ENCODE results near the gene TSPAN18. TPM values are rescaled to one million over a fixed set of nuclear protein-coding genes. Genes with fewer than 3 reads are reported as not detected.

The TSPAN18 gene
- total and polyA plus RNA-seq, 10 of the 15 experiments (the other 5 are each of a cell fraction or from before 2014, with no cell fraction given), result 0.02 to 0.77 (median 0.13) TPM; not detected in 1

GRCh38 chr11:44943696-44944095 is 216.9 kb downstream of the TSPAN18 start:
- in situ Hi-C loops (cut with MboI), result loop anchor here (25.0 kb wide), 1 partner anchor 394 kb away; no protein-coding TSS in a partner anchor
- TF ChIP-seq DPF2 (IDR thresholded peaks at IDR 0.05) (no peak), IRF5 (IDR thresholded peaks at IDR 0.05; ENCODE audit: borderline replicate concordance) (no peak), EP300 (IDR thresholded peaks at IDR 0.05; ENCODE audit: borderline replicate concordance in 1 of 2, control insufficient read depth in 1 of 2, low read depth in 2 of 2, low read length in 2 of 2) (no peak), CBFB (IDR thresholded peaks at IDR 0.05; ENCODE audit: low read depth) (no peak), RB1 (IDR thresholded peaks at IDR 0.05; ENCODE audit: borderline replicate concordance) (no peak), TCF3 (IDR thresholded peaks at IDR 0.05; ENCODE audit: borderline replicate concordance, insufficient read depth, low read depth, low read length) (no peak), MTA2 (IDR thresholded peaks at IDR 0.05; ENCODE audit: low read depth) (no peak), RCOR1 (conservative IDR thresholded peaks at IDR 0.05; ENCODE audit: low read depth, low read length) (no peak), GABPA (IDR thresholded peaks at IDR 0.05; ENCODE audit: low read depth) (no peak), ZNF274 (IDR thresholded peaks at IDR 0.05; ENCODE audit: insufficient read depth, insufficient read length) (no peak), ZBTB11 (CRISPR knock-in tag; IDR thresholded peaks at IDR 0.05) (no peak), POU2F2 (IDR thresholded peaks at IDR 0.05; ENCODE audit: borderline replicate concordance, low read depth, low read length) (no peak), POLR2AphosphoS2 (IDR thresholded peaks at IDR 0.05; ENCODE audit: low read depth, low read length) (no peak), PAX8 (IDR thresholded peaks at IDR 0.05) (no peak), PML (IDR thresholded peaks at IDR 0.05; ENCODE audit: low read length) (no peak), EED (IDR thresholded peaks at IDR 0.05; ENCODE audit: low read depth) (no peak), NBN (IDR thresholded peaks at IDR 0.05) (no peak)
- TF ChIP-seq, protein P1, sequence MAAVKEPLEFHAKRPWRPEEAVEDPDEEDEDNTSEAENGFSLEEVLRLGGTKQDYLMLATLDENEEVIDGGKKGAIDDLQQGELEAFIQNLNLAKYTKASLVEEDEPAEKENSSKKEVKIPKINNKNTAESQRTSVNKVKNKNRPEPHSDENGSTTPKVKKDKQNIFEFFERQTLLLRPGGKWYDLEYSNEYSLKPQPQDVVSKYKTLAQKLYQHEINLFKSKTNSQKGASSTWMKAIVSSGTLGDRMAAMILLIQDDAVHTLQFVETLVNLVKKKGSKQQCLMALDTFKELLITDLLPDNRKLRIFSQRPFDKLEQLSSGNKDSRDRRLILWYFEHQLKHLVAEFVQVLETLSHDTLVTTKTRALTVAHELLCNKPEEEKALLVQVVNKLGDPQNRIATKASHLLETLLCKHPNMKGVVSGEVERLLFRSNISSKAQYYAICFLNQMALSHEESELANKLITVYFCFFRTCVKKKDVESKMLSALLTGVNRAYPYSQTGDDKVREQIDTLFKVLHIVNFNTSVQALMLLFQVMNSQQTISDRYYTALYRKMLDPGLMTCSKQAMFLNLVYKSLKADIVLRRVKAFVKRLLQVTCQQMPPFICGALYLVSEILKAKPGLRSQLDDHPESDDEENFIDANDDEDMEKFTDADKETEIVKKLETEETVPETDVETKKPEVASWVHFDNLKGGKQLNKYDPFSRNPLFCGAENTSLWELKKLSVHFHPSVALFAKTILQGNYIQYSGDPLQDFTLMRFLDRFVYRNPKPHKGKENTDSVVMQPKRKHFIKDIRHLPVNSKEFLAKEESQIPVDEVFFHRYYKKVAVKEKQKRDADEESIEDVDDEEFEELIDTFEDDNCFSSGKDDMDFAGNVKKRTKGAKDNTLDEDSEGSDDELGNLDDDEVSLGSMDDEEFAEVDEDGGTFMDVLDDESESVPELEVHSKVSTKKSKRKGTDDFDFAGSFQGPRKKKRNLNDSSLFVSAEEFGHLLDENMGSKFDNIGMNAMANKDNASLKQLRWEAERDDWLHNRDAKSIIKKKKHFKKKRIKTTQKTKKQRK (IDR thresholded peaks at IDR 0.05; ENCODE audit: low read depth, low read length), result no peak

More at GRCh38 chr11:44943696-44944095, 216.9 kb downstream of the TSPAN18 start:
- RAD21 ChIA-PET (ENCODE audit: unreplicated experiment), result interaction anchor here (1.0 kb wide), 1 partner anchor 162 kb away, joined by 4 read pairs; no protein-coding TSS in a partner anchor
- no peak overlapping the region for H3K4me3 ChIP-seq
- 21% methylated on average over 7 of the region's 7 CpGs for WGBS (ENCODE audit: insufficient coverage, insufficient replicate concordance, low lambda C conversion rate, missing lambda C conversion rate)
- 0 out of 2 replicates have a peak, but pooled peaks cover 2% of the 10 kb centered on the region for H4K20me1 ChIP-seq (ENCODE audit: control insufficient read depth, insufficient read depth)
- H3K27ac ChIP-seq (ENCODE audit: control insufficient read depth, insufficient read depth), result no peak overlapping the region
- no peak overlapping the region for H3K9ac ChIP-seq (ENCODE audit: control insufficient read depth, insufficient read depth, low read length)
- CTCF ChIA-PET, result interaction anchor here (0.9 to 2.1 kb wide), 2 partner anchors 17 to 160 kb away, joined by 4 to 5 read pairs; no protein-coding TSS in a partner anchor
- SMC1A ChIA-PET (ENCODE audit: uncharacterized antibody, unreplicated experiment), result no interaction called here
- BruUV-seq (replicated peaks), result no TSS peak
- H3K4me1 ChIP-seq (ENCODE audit: control insufficient read depth, insufficient read depth, low read length), result peaks cover 17% of the 10 kb centered on the region
- DNase-seq (ENCODE audit: low read depth, low spot score) (no peak), FAIRE-seq (no peak), ATAC-seq (peak; percentile 20)
- no peaks in the 10 kb centered on the region for H3K36me3 ChIP-seq (ENCODE audit: control insufficient read depth in 2 of 2, insufficient read depth in 2 of 2, low read length in 1 of 2)
- peaks cover 0 to 2% of the 10 kb centered on the region in 2 experiments; a peak in 2 of 4 replicates for H3K27me3 ChIP-seq (replicated peaks in 1 of 2; ENCODE audit: control insufficient read depth in 2 of 2, insufficient read depth in 2 of 2, low read length in 1 of 2)
- H2AFZ ChIP-seq (ENCODE audit: control insufficient read depth, low read depth, low read length), result no peak overlapping the region
- no peaks in the 10 kb centered on the region for H3K9me3 ChIP-seq (replicated peaks; ENCODE audit: control insufficient read depth, insufficient read depth, low read length)
- intact Hi-C loops (cut with micrococcal nuclease; ENCODE audit: unreplicated experiment), result no loop called here
- no peaks in the 10 kb centered on the region for H3K79me2 ChIP-seq (ENCODE audit: control insufficient read depth, insufficient read depth, low read length)
- no peak overlapping the region for H3K4me2 ChIP-seq (ENCODE audit: control insufficient read depth, insufficient read depth)
- POLR2A ChIA-PET, result interaction anchor here (0.6 kb wide), 1 partner anchor 230 kb away, joined by 3 read pairs; no protein-coding TSS in a partner anchor
